ENCODE results near the gene VPS26A. TPM values are rescaled to one million over a fixed set of nuclear protein-coding genes. Genes with fewer than 3 reads are reported as not detected.

VPS26A gene
- total RNA-seq: 10 to 100 TPM; 44.6 to 51.4 TPM

DNA sequence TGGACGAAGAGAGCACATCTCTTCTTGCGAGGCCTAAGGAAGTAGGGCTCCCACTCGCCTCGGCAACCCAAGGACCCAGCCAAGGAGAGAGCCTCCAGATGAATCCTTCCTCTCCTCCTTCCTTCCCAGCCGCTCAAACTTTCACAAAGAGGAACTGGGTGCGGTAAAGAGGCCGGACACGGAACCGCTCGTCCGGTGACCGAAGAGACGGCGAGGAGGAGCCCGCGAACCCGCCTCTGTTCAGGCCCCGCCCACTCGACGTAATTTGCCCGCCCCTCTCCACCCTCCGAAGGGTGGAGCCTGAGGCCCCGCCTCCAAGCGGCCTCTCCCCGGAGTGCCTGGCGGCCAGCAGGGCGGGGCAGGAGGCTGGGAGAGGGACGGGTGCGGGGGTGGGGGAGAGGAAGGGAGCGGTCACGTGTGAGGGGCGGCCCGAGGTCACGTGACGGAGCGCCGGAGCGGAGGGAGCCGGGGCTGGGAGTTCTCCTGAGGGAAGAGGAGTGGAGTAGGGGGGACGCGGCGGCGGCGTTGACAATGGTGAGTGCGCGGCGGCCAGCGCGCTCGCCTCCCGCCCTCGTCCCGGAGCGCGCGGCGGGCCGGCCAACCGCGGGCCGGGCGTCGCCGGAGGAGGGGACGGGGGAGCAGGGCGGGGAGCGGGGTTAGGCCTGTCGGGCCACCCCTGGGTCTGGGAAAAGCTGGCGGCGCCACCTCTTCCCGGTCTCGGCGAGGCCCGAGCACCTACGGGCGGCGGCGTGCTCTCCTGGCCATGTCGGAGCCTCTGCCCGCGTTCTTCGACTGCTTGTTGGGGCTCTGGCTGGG, at the start of gene VPS26A:
VPS26A (plus strand) TSS at position 432 of the 816 bp plus-strand sequence; CDS start at position 532, 100 bp downstream.
- intact Hi-C loops (cut with micrococcal nuclease): loop anchor here (1.0 to 5.0 kb wide), 9 partner anchors 31 to 383 kb away; partner anchors contain the start of gene DDX21
- Mint-ChIP-seq H3K9me3 (no peaks in the 10 kb centered on the region), H3K36me3 (no peaks in the 10 kb centered on the region), H3K4me1 (ENCODE audit: low read depth) (peaks cover 25% of the 10 kb centered on the region), H3K27me3 (no peaks in the 10 kb centered on the region), H3K4me3 (peak within 1 kb of the TSS; percentile 88), H3K27ac (peak within 1 kb of the TSS; percentile 92)
- ChIA-PET POLR2A (interaction anchor here (0.6 to 1.3 kb wide), 4 partner anchors 30 to 168 kb away, joined by 3 to 7 read pairs (median 6); partner anchors contain the start of genes DDX21 and SRGN), CTCF (interaction anchor here (1.0 to 4.8 kb wide), 9 partner anchors 22 to 269 kb away, joined by 3 to 30 read pairs (median 5); no protein-coding TSS in a partner anchor)
- peak; percentile 99 for DNase-seq

DNA sequence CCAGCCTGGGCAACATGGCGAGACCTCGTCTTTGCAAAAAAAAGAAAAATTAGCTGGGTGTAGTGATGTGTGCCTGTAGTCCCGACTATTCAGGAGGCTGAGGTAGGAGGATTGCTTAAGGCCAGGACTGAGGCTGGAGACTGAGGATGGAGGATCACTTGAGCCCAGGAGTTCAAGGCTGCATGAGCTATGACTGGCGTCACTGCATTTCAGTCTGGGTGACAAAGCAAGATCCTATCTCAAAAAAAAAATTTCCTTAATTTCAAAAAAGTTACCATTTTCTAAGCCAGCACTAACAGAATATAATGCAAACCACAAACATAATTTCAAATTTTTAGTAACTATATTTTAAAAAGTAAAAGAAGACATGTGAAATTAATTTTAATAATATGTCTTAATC, 49.4 kb upstream of the VPS26A start:
- H3K36me3 Mint-ChIP-seq: no peaks in the 10 kb centered on the region
- no peak overlapping the region for H3K27ac Mint-ChIP-seq
- POLR2A ChIA-PET: no interaction called here
- intact Hi-C loops (cut with micrococcal nuclease): no loop called here
- no peak for DNase-seq
- H3K4me3 Mint-ChIP-seq: no peak overlapping the region
- H3K9me3 Mint-ChIP-seq: no peaks in the 10 kb centered on the region
- CTCF ChIA-PET: interaction anchor here (0.6 kb wide), 1 partner anchor 21 kb away, joined by 3 read pairs; no protein-coding TSS in a partner anchor
- peaks cover 12% of the 10 kb centered on the region for H3K4me1 Mint-ChIP-seq (ENCODE audit: low read depth)
- H3K27me3 Mint-ChIP-seq: no peaks in the 10 kb centered on the region

- peaks cover 12% of the 10 kb centered on the region for H3K4me1 Mint-ChIP-seq (ENCODE audit: low read depth)
- no peak for DNase-seq
- H3K36me3 Mint-ChIP-seq: no peaks in the 10 kb centered on the region
- CTCF ChIA-PET: no interaction called here
- no peak overlapping the region for H3K27ac Mint-ChIP-seq
- H3K4me3 Mint-ChIP-seq: no peak overlapping the region
- H3K9me3 Mint-ChIP-seq: no peaks in the 10 kb centered on the region
- intact Hi-C loops (cut with micrococcal nuclease): no loop called here
- H3K27me3 Mint-ChIP-seq: no peaks in the 10 kb centered on the region
- POLR2A ChIA-PET: no interaction called here
Measured at GRCh38 chr10:69075431-69075830, 48.5 kb upstream of the VPS26A start.

DNA sequence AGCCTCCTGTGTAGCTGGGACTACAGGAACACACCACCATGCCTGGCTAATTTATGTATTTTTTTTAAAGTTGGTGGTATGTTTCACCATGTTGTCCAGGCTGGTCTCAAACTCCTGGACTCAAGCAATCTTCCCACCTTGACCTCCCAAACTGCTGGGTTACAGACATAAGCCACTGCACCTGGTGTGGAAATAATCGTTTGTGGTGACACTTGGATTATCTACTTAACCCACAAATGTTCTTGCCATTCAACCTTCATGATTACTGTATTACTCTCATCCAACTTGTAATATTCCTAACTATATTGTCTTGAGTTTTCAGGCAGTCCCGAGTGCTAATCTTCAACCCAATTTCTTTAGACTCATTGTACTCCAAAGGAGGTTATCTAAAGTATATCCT, 45.7 kb upstream of the VPS26A start:
- H3K27me3 Mint-ChIP-seq: no peaks in the 10 kb centered on the region
- H3K4me3 Mint-ChIP-seq: no peak overlapping the region
- H3K9me3 Mint-ChIP-seq: no peaks in the 10 kb centered on the region
- no peaks in the 10 kb centered on the region for H3K36me3 Mint-ChIP-seq
- intact Hi-C loops (cut with micrococcal nuclease): no loop called here
- ChIA-PET CTCF (no interaction called here), POLR2A (interaction anchor here (1.5 kb wide), 1 partner anchor 12 kb away, joined by 3 read pairs; no protein-coding TSS in a partner anchor)
- no peak for DNase-seq
- H3K4me1 Mint-ChIP-seq (ENCODE audit: low read depth): peaks cover 6% of the 10 kb centered on the region
- H3K27ac Mint-ChIP-seq: no peak overlapping the region

DNA sequence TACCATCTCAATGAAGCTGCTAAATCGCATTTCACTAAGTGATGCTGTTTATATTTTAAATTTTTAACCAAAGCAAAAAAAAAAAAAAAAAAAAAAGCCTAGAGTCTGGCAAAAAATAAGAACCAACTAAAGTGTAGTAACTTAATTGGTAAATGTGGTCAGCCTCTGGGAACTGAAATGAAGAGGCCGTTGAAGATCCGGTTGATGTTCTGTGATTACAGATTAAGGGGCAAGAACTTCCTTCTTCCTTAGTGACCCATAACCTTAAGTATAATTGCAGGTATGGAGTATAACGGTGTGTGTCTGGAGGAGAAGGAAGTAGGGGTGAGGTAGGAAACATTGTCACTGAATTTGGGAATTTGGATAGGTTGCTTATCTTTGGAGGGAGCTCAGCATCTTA, 43.8 kb upstream of the VPS26A start:
- CTCF ChIA-PET: interaction anchor here (0.6 to 1.1 kb wide), 2 partner anchors 12 to 25 kb away, joined by 3 read pairs; no protein-coding TSS in a partner anchor
- H3K27ac Mint-ChIP-seq: no peak overlapping the region
- no peaks in the 10 kb centered on the region for H3K36me3 Mint-ChIP-seq
- H3K4me3 Mint-ChIP-seq: no peak overlapping the region
- intact Hi-C loops (cut with micrococcal nuclease): no loop called here
- H3K27me3 Mint-ChIP-seq: no peaks in the 10 kb centered on the region
- H3K9me3 Mint-ChIP-seq: no peaks in the 10 kb centered on the region
- POLR2A ChIA-PET: interaction anchor here (0.8 to 1.2 kb wide), 2 partner anchors 10 to 15 kb away, joined by 3 to 4 read pairs; no protein-coding TSS in a partner anchor
- no peak for DNase-seq
- H3K4me1 Mint-ChIP-seq (ENCODE audit: low read depth): peaks cover 4% of the 10 kb centered on the region

DNA sequence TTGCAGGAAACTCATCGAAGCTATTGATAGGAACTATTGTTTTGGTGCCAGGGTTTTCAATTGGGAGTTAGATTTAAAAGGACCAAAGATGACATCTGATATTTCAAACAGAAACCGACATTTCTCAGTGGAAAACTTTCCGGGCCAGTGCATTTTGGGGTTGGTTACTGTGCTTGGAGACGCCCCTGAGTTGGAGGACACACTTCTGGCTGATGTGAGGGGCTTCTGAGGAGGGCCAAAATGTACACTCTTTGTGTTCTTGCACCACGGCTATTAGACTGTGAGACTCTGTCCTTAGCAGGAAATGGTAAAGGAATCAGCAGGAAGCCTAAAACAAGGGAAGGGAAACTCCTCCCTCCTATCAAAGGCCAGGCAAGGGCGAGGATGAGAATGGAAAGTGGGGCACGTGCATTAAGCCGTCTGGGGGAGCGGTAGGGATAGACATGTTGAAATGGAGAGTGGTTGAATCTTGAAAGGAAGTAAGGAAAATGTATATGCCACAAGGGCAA, 37.9 kb upstream of the VPS26A start:
- intact Hi-C loops (cut with micrococcal nuclease): no loop called here
- ChIA-PET POLR2A (interaction anchor here (4.2 to 8.4 kb wide), 3 partner anchors 21 to 39 kb away, joined by 34 to 178 read pairs (median 92); no protein-coding TSS in a partner anchor), CTCF (interaction anchor here (1.1 to 8.7 kb wide), 2 partner anchors 8 to 40 kb away, joined by 5 to 62 read pairs; no protein-coding TSS in a partner anchor)
- DNase-seq: peak; percentile 28
- Mint-ChIP-seq H3K4me1 (ENCODE audit: low read depth) (peaks cover 32% of the 10 kb centered on the region), H3K9me3 (no peaks in the 10 kb centered on the region), H3K27ac (peak overlapping the region; percentile 90), H3K36me3 (peaks cover 31% of the 10 kb centered on the region), H3K27me3 (no peaks in the 10 kb centered on the region), H3K4me3 (peak overlapping the region; percentile 66)

GRCh38 chr10:69087590-69088470, 36.1 kb upstream of the VPS26A start, which contains the start of gene SRGN:
SRGN (plus strand) TSS chr10:69088103; CDS start chr10:69088158, 55 bp downstream.
- peak; percentile 87 for DNase-seq
- Mint-ChIP-seq H3K4me3 (peak within 1 kb of the TSS; percentile 94), H3K27ac (peak within 1 kb of the TSS; percentile 96), H3K36me3 (peaks cover 41% of the 10 kb centered on the region), H3K4me1 (ENCODE audit: low read depth) (peaks cover 41% of the 10 kb centered on the region), H3K9me3 (no peaks in the 10 kb centered on the region), H3K27me3 (no peaks in the 10 kb centered on the region)
- intact Hi-C loops (cut with micrococcal nuclease): loop anchor here (1.0 kb wide), 3 partner anchors 22 to 61 kb away; no protein-coding TSS in a partner anchor
- ChIA-PET POLR2A (interaction anchor here (0.9 to 8.4 kb wide), 16 partner anchors 23 to 756 kb away, joined by 3 to 178 read pairs (median 5); partner anchors contain the start of genes DDX21, HNRNPH3, PBLD and SUPV3L1), CTCF (interaction anchor here (0.9 to 8.7 kb wide), 8 partner anchors 17 to 131 kb away, joined by 3 to 62 read pairs (median 6); no protein-coding TSS in a partner anchor)

- Mint-ChIP-seq H3K36me3 (peaks cover 45% of the 10 kb centered on the region), H3K9me3 (no peaks in the 10 kb centered on the region), H3K27ac (peak overlapping the region; percentile 96), H3K27me3 (no peaks in the 10 kb centered on the region), H3K4me3 (peak overlapping the region; percentile 94), H3K4me1 (ENCODE audit: low read depth) (peaks cover 47% of the 10 kb centered on the region)
- ChIA-PET CTCF (interaction anchor here (1.4 to 8.7 kb wide), 5 partner anchors 23 to 131 kb away, joined by 3 to 62 read pairs (median 8); no protein-coding TSS in a partner anchor), POLR2A (interaction anchor here (0.9 to 8.4 kb wide), 15 partner anchors 24 to 756 kb away, joined by 3 to 178 read pairs (median 5); partner anchors contain the start of genes DDX21, HNRNPH3, PBLD and SUPV3L1)
- peak; percentile 34 for DNase-seq
- intact Hi-C loops (cut with micrococcal nuclease): no loop called here
Measured at GRCh38 chr10:69088471-69088769, 35.6 kb upstream of the VPS26A start.

- POLR2A ChIA-PET: interaction anchor here (0.9 to 8.4 kb wide), 15 partner anchors 9 to 757 kb away, joined by 3 to 178 read pairs (median 5); partner anchors contain the start of genes DDX21, HNRNPH3, PBLD and SUPV3L1
Measured at GRCh38 chr10:69088801-69089501, 35.0 kb upstream of the VPS26A start.

More at GRCh38 chr10:69088801-69089501, 35.0 kb upstream of the VPS26A start:
- CTCF ChIA-PET: interaction anchor here (1.7 to 8.7 kb wide), 3 partner anchors 23 to 84 kb away, joined by 8 to 62 read pairs (median 10); no protein-coding TSS in a partner anchor
- DNase-seq: peak; percentile 33
- H3K4me3 Mint-ChIP-seq: peak overlapping the region; percentile 94
- H3K9me3 Mint-ChIP-seq: no peaks in the 10 kb centered on the region
- H3K36me3 Mint-ChIP-seq: peaks cover 49% of the 10 kb centered on the region
- H3K4me1 Mint-ChIP-seq (ENCODE audit: low read depth): peaks cover 52% of the 10 kb centered on the region
- no peaks in the 10 kb centered on the region for H3K27me3 Mint-ChIP-seq
- peak overlapping the region; percentile 96 for H3K27ac Mint-ChIP-seq
- intact Hi-C loops (cut with micrococcal nuclease): no loop called here
